Mesenchymal stem cell (in vitro differentiated cells and primary cell): ENCODE measurements around the gene CHEK2.
"Not testable (repeated sequence)": the region's sequence is repeated elsewhere in the genome, so short reads cannot be mapped to it uniquely, and the experiment has no call there.

Source experiments
- DNase-seq: peaks from one replicate; pipeline ENCODE4 v3.0.0-alpha.2; 2013
- H2AFZ ChIP-seq: one replicate; pipeline ENCODE4 v1.6.1; 2013; ENCODE audit warnings: low read depth, mild to moderate bottlenecking, control low read depth, inconsistent platforms, low read length, moderate library complexity
- H2AK5ac ChIP-seq: 2 replicates; pipeline ENCODE4 v1.6.1; 2013; ENCODE audit warnings: low read length, moderate library complexity, mild to moderate bottlenecking, inconsistent platforms; ENCODE audit not compliant: severe bottlenecking
- H2BK120ac ChIP-seq: one replicate; pipeline ENCODE4 v1.6.1; 2013; ENCODE audit warnings: low read depth, mild to moderate bottlenecking, inconsistent platforms, low read length, moderate library complexity
- H2BK12ac ChIP-seq, 2 experiments: one replicate each; pipeline ENCODE4 v1.6.1; 2013; ENCODE audit warnings: inconsistent platforms in 2 of 2, low read length in 2 of 2, mild to moderate bottlenecking in 2 of 2, moderate library complexity in 2 of 2, control low read depth in 1 of 2
- H2BK15ac ChIP-seq: one replicate; pipeline ENCODE4 v1.6.1; 2013; ENCODE audit warnings: mild to moderate bottlenecking, low read depth, inconsistent platforms; ENCODE audit not compliant: poor library complexity, severe bottlenecking
- H2BK5ac ChIP-seq: 2 replicates; pipeline ENCODE4 v1.6.1; 2013; ENCODE audit warnings: low read depth, mild to moderate bottlenecking, low read length, control low read depth, inconsistent platforms; ENCODE audit not compliant: poor library complexity, severe bottlenecking
- H3K14ac ChIP-seq, 2 experiments: one replicate each; pipeline ENCODE4 v1.6.1; 2013; ENCODE audit warnings: inconsistent platforms in 2 of 2, low read length in 2 of 2, control low read depth in 1 of 2, mild to moderate bottlenecking in 1 of 2, moderate library complexity in 1 of 2
- H3K18ac ChIP-seq, 2 experiments: one replicate each; pipeline ENCODE4 v1.6.1; 2013; ENCODE audit warnings: inconsistent platforms in 2 of 2, low read length in 2 of 2, control low read depth in 1 of 2, low read depth in 1 of 2, mild to moderate bottlenecking in 1 of 2
- H3K23ac ChIP-seq, 2 experiments: one replicate each; pipeline ENCODE4 v1.6.1; 2013; ENCODE audit warnings: inconsistent platforms in 2 of 2, low read length in 2 of 2, mild to moderate bottlenecking in 2 of 2, moderate library complexity in 2 of 2, control low read depth in 1 of 2
- H3K27ac ChIP-seq: 2 replicates; pipeline ENCODE4 v1.5.1; 2013; ENCODE audit warnings: mild to moderate bottlenecking, moderate library complexity, low read length, control low read depth, inconsistent platforms; ENCODE audit not compliant: poor library complexity, severe bottlenecking
- H3K27me3 ChIP-seq, 2 experiments: 2 replicates each; pipeline versions ENCODE4 v1.6.1 to v1.7.0; 2013; ENCODE audit warnings: low read length in 2 of 2, mild to moderate bottlenecking in 2 of 2, moderate library complexity in 2 of 2, control low read depth in 1 of 2, inconsistent platforms in 1 of 2; ENCODE audit not compliant: control insufficient read depth in 1 of 2, insufficient read depth in 1 of 2
- H3K36me3 ChIP-seq, 2 experiments: 2 replicates each; pipeline versions ENCODE4 v1.6.1 to v1.7.0; 2013; ENCODE audit warnings: low read length in 2 of 2, control low read depth in 1 of 2, inconsistent platforms in 1 of 2, low read depth in 1 of 2, mild to moderate bottlenecking in 1 of 2; ENCODE audit not compliant: insufficient read depth in 2 of 2, control insufficient read depth in 1 of 2
- H3K4ac ChIP-seq, 2 experiments: one replicate each; pipeline ENCODE4 v1.6.1; 2013; ENCODE audit warnings: inconsistent platforms in 2 of 2, low read length in 2 of 2, mild to moderate bottlenecking in 2 of 2, moderate library complexity in 2 of 2, control low read depth in 1 of 2, low read depth in 1 of 2
- H3K4me1 ChIP-seq: 2 replicates; pipeline ENCODE4 v1.6.1; 2013; ENCODE audit warnings: low read depth, low read length, control low read depth; ENCODE audit not compliant: control insufficient read depth, insufficient read depth
- H3K4me2 ChIP-seq: 2 replicates; pipeline ENCODE4 v1.6.1; 2013; ENCODE audit warnings: low read length, mild to moderate bottlenecking, inconsistent platforms; ENCODE audit not compliant: poor library complexity, severe bottlenecking
- H3K4me3 ChIP-seq, 2 experiments: 2 replicates each; pipeline versions ENCODE4 v1.5.1 to v1.7.0; 2013; ENCODE audit warnings: low read length in 2 of 2, mild to moderate bottlenecking in 2 of 2, control low read depth in 1 of 2, low read depth in 1 of 2; ENCODE audit not compliant: insufficient read depth in 1 of 2
- H3K79me1 ChIP-seq: replicated peaks from 2 replicates; pipeline ENCODE4 v1.6.1; 2013; ENCODE audit warnings: mild to moderate bottlenecking, control low read depth, low read length, inconsistent platforms; ENCODE audit not compliant: poor library complexity, severe bottlenecking
- H3K9ac ChIP-seq: 2 replicates; pipeline ENCODE4 v1.7.0; 2013; ENCODE audit warnings: mild to moderate bottlenecking, low read length, moderate library complexity
- H3K9me3 ChIP-seq: 2 replicates; pipeline ENCODE4 v1.7.0; 2013; ENCODE audit warnings: mild to moderate bottlenecking, low read length; ENCODE audit not compliant: control insufficient read depth
- H4K8ac ChIP-seq: one replicate; pipeline ENCODE4 v1.6.1; 2013; ENCODE audit warnings: inconsistent platforms, mild to moderate bottlenecking, low read length, moderate library complexity
- H4K91ac ChIP-seq: one replicate; pipeline ENCODE4 v1.6.1; 2013; ENCODE audit warnings: mild to moderate bottlenecking, low read length, inconsistent platforms
- WGBS: methylation state at CpG from one replicate; pipeline ENCODE4 v1.1.7; 2013; ENCODE audit warnings: mixed read lengths; 5-methylcytosine and 5-hydroxymethylcytosine counted together

The CHEK2 gene

DNA sequence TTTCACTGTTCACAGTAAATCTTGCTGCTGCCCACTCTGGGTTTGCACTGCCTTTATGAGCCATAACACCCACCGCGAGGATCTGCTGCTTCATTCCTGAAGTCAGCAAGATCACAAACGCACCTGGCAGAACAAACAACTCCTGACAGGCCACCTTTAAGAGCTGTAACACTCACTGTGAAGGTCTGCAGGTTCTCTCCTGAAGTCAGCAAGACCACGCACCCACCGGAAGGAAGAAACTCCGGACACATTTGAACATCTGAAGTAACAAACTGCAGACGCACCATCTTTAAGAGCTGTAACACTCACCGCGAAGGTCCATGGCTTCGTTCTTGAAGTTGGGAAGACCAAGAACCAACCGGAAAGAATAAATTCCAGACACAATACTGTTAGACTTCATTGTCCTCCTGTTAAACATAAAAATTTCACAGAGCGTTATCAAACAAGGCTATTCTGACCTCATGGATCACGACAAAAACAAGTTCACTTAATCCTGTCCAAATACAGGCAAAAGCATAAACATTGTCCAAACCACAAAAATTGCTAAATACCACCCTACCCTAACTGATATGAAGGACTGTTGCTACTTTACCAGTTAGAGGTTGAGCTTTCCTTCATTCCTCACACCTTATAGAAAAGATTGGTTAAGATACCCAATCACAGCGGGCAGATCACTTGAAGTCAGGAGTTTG is 27.9 kb upstream of the CHEK2 start:
- H3K79me1 ChIP-seq = no peaks in the 10 kb centered on the region
- no peaks in the 10 kb centered on the region for H3K9me3 ChIP-seq
- no peak overlapping the region for H2AK5ac ChIP-seq
- no peak overlapping the region for H3K14ac ChIP-seq
- no peaks in the 10 kb centered on the region for H3K27me3 ChIP-seq
- H2BK5ac ChIP-seq = no peak overlapping the region
- H4K8ac ChIP-seq = no peak overlapping the region
- H4K91ac ChIP-seq = no peak overlapping the region
- no peak overlapping the region for H3K18ac ChIP-seq
- H3K4ac ChIP-seq = no peak overlapping the region
- H2AFZ ChIP-seq = no peak overlapping the region
- H3K4me1 ChIP-seq = peaks cover 3% of the 10 kb centered on the region
- no peak overlapping the region for H3K27ac ChIP-seq
- H2BK12ac ChIP-seq = no peak overlapping the region
- no peak for DNase-seq
- H3K4me3 ChIP-seq = no peak overlapping the region
- H2BK15ac ChIP-seq = no peak overlapping the region
- no peak overlapping the region for H3K4me2 ChIP-seq
- no peak overlapping the region for H3K9ac ChIP-seq
- no peak overlapping the region for H2BK120ac ChIP-seq
- 95% methylated on average over 14 of the region's 14 CpGs for WGBS
- no peak overlapping the region for H3K23ac ChIP-seq
- H3K36me3 ChIP-seq = peaks cover 0 to 3% of the 10 kb centered on the region in 2 experiments

DNA sequence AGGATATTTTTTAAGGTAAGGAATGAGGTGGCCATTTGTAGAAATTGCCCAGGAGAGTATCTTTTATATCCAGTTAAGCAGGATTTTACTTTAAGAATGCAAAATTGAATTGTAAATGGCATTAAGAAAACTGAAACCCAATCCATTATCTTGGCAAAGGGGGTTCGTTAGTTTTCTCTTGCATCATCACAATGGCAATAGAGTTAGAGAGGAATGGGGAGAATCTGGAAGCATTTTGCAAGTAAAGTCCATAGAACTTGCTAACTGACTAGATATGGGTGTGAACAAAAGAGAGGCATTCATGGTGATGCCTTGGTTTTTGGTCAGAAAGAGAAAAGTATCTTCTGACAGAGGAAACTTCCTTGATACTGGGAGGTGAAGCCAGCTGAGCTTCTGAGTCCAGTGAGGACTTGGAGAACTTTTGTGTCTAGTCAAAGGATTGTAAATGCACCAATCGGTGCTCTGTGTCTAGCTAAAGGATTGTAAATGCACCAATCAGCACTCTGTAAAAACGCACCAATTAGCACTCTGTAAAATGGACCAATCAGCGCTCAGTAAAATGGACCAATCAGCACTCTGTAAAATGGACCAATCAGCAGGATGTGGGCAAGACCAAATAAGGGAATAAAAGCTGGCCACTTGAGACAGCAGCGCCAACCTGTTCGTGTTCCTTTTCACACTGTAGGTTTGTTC is 27.2 kb upstream of the CHEK2 start:
- Histone ChIP-seq H3K4me1 (peaks cover 1% of the 10 kb centered on the region), H2BK15ac (no peak overlapping the region), H2BK12ac (no peak overlapping the region), H3K27ac (no peak overlapping the region), H3K4me2 (no peak overlapping the region), H2AFZ (no peak overlapping the region), H3K23ac (no peak overlapping the region), H3K14ac (no peak overlapping the region), H3K9me3 (no peaks in the 10 kb centered on the region), H3K4me3 (no peak overlapping the region), H3K79me1 (no peaks in the 10 kb centered on the region), H3K36me3 (no peaks in the 10 kb centered on the region), H3K27me3 (no peaks in the 10 kb centered on the region), H2BK120ac (no peak overlapping the region), H2AK5ac (no peak overlapping the region), H2BK5ac (no peak overlapping the region), H3K9ac (no peak overlapping the region), H3K18ac (no peak overlapping the region), H4K8ac (no peak overlapping the region), H4K91ac (no peak overlapping the region), H3K4ac (no peak overlapping the region)
- WGBS = 86% methylated on average over 6 of the region's 6 CpGs
- DNase-seq = no peak

DNA sequence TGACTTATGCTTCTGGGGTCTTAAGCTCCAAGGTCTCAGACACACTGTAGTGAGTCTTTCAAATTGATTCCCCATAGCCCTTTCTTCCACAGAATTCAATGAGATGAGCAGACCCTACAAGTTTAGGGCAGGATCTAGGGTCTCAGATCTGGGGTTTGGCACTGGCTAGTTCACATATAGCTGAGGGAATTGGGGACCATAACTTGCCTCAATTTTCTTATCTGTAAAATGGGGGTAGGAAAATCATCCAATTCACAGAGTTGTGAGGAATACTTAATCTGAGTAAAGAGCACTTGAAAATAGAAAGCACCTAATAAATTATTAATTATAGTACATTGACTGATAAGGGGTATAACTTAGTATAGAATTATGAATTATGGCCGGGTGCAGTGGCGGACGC is 25.0 kb upstream of the CHEK2 start:
- no peaks in the 10 kb centered on the region for H3K79me1 ChIP-seq
- H3K14ac ChIP-seq = no peak overlapping the region
- no peak overlapping the region for H2BK15ac ChIP-seq
- no peaks in the 10 kb centered on the region for H3K27me3 ChIP-seq
- no peak overlapping the region for H2AK5ac ChIP-seq
- H3K27ac ChIP-seq = no peak overlapping the region
- WGBS = 92% methylated on average over 3 of the region's 3 CpGs
- no peak for DNase-seq
- H2BK12ac ChIP-seq = no peak overlapping the region
- no peaks in the 10 kb centered on the region for H3K9me3 ChIP-seq
- no peak overlapping the region for H2BK120ac ChIP-seq
- H3K4me1 ChIP-seq = no peaks in the 10 kb centered on the region
- no peak overlapping the region for H3K18ac ChIP-seq
- H4K8ac ChIP-seq = no peak overlapping the region
- H3K36me3 ChIP-seq = no peaks in the 10 kb centered on the region
- no peak overlapping the region for H3K9ac ChIP-seq
- H2AFZ ChIP-seq = no peak overlapping the region
- H3K4me3 ChIP-seq = no peak overlapping the region
- H2BK5ac ChIP-seq = no peak overlapping the region
- no peak overlapping the region for H3K4me2 ChIP-seq
- H3K23ac ChIP-seq = no peak overlapping the region
- no peak overlapping the region for H4K91ac ChIP-seq
- H3K4ac ChIP-seq = no peak overlapping the region

GRCh38 chr22:28762000-28762399 is 20.4 kb upstream of the CHEK2 start:
- H3K23ac ChIP-seq, H2AFZ ChIP-seq, H3K9me3 ChIP-seq, H2BK12ac ChIP-seq, H3K36me3 ChIP-seq, H3K18ac ChIP-seq, DNase-seq, H2AK5ac ChIP-seq, H2BK5ac ChIP-seq, H3K27me3 ChIP-seq, H2BK15ac ChIP-seq, H3K9ac ChIP-seq, H3K14ac ChIP-seq, H2BK120ac ChIP-seq, H3K27ac ChIP-seq, H3K4ac ChIP-seq, H3K4me1 ChIP-seq, H4K91ac ChIP-seq, H4K8ac ChIP-seq, H3K79me1 ChIP-seq, H3K4me2 ChIP-seq, H3K4me3 ChIP-seq: not testable (repeated sequence)
- WGBS = 89% methylated on average over 4 of the region's 4 CpGs
